A549 (cell line): ENCODE results near the gene AR. TPM values are rescaled to one million over a fixed set of nuclear protein-coding genes. Genes with fewer than 3 reads are reported as not detected.

Experiments used
- ATAC-seq, 2 experiments: fragments of 200-7000 bp in 1 of 2; fragments of >200 bp in 1 of 2; cut with Nextera tagmentation in 1 of 2; cut with Tn5 transposase in 1 of 2; 3 replicates each; pipeline versions ENCODE4 v1.8.0 to v1.9.1; 2018 to 2020; ENCODE audit warnings: mild to moderate bottlenecking in 1 of 2, moderate library complexity in 1 of 2
- CTCF ChIA-PET: fragments of 300-600 bp; sonication (Branson Sonifier 250); formaldehyde crosslinking; extraction: SDS; loops from one replicate; lab custom pipeline; 2021; ENCODE audit warnings: antibody characterized with exemption, inconsistent platforms; lab: Yijun Ruan, JAX
- POLR2A ChIA-PET: fragments of 350-600 bp; formaldehyde crosslinking; extraction: SDS; loops from one replicate; lab custom pipeline; 2021; ENCODE audit warnings: antibody characterized with exemption, inconsistent platforms; lab: Yijun Ruan, JAX
- DNase-seq, 2 experiments: peaks; one replicate each; pipeline versions ENCODE4 v3.0.0 to v3.0.0-alpha.2; 2011 to 2016; ENCODE audit warnings: low read depth in 1 of 2, low spot score in 1 of 2
- FAIRE-seq: peaks from 2 replicates; lab custom pipeline; 2011; peaks lifted over from hg19 to GRCh38; lab: Jason Lieb, UNC
- H3K27ac ChIP-seq, 2 experiments: fragments of >200 bp; sonication (Bioruptor Twin); formaldehyde crosslinking; 3 replicates each; pipeline ENCODE4 v1.5.1; 2016 to 2017
- H3K4me1 ChIP-seq: fragments of >200 bp; sonication (Bioruptor Twin); formaldehyde crosslinking; 3 replicates; pipeline ENCODE4 v1.6.1; 2016
- H3K4me2 ChIP-seq: fragments of >200 bp; sonication (Bioruptor Twin); formaldehyde crosslinking; 3 replicates; pipeline ENCODE4 v1.6.1; 2016
- H3K4me3 ChIP-seq: fragments of >200 bp; sonication (Bioruptor Twin); formaldehyde crosslinking; 3 replicates; pipeline ENCODE4 v1.5.1; 2016
- H3K9me3 ChIP-seq: fragments of >200 bp; sonication (Bioruptor Twin); formaldehyde crosslinking; 3 replicates; pipeline ENCODE4 v1.6.1; 2016
- CEBPB ChIP-seq, 2 experiments: fragments of >200 bp in 1 of 2; sonication (Bioruptor Twin) in 1 of 2; formaldehyde crosslinking in 1 of 2; IDR thresholded peaks; 2 replicates each; pipeline ENCODE4 v1.6.1; 2012 to 2016
- CTCF ChIP-seq: fragments of >200 bp; sonication (Bioruptor Twin); formaldehyde crosslinking; IDR thresholded peaks from 3 replicates; pipeline ENCODE4 v1.5.1; 2016
- E2F6 ChIP-seq: IDR thresholded peaks from 2 replicates; pipeline ENCODE4 v1.6.1; 2012; ENCODE audit warnings: low read depth, borderline replicate concordance
- EHF ChIP-seq: fragments of 250-450 bp; sonication (Bioruptor Pico); IDR thresholded peaks from 2 replicates; pipeline ENCODE4 v1.5.0; 2020; ENCODE audit warnings: mild to moderate bottlenecking
- FOSL2 ChIP-seq, 2 experiments: fragments of 450-650 bp in 1 of 2; fragments of >200 bp in 1 of 2; sonication (Bioruptor Twin) in 1 of 2; formaldehyde crosslinking; IDR thresholded peaks; 2 replicates each; pipeline versions ENCODE4 v1.5.0 to v1.6.1; 2016 to 2020; ENCODE audit warnings: mild to moderate bottlenecking in 1 of 2, moderate library complexity in 1 of 2
- GATA3 ChIP-seq: IDR thresholded peaks from 2 replicates; pipeline ENCODE4 v1.6.1; 2012; ENCODE audit warnings: borderline replicate concordance
- HDAC2 ChIP-seq: fragments of 200-600 bp; sonication (generic); IDR thresholded peaks from 2 replicates; pipeline ENCODE4 v1.6.1; 2016
- HMGXB4 ChIP-seq: fragments of 250-450 bp; sonication (Bioruptor Pico); IDR thresholded peaks from 2 replicates; pipeline ENCODE4 v1.5.0; 2021; ENCODE audit warnings: mild to moderate bottlenecking, moderate library complexity, borderline replicate concordance
- HOXB13 ChIP-seq: fragments of 250-450 bp; sonication (Bioruptor Pico); IDR thresholded peaks from 2 replicates; pipeline ENCODE4 v1.5.0; 2020; ENCODE audit warnings: low read depth, mild to moderate bottlenecking, moderate library complexity
- JUNB ChIP-seq: fragments of >200 bp; sonication (Bioruptor Twin); formaldehyde crosslinking; IDR thresholded peaks from 2 replicates; pipeline ENCODE4 v1.6.1; 2016
- KDM1A ChIP-seq: fragments of 200-600 bp; sonication (generic); IDR thresholded peaks from 2 replicates; pipeline ENCODE4 v1.6.1; 2016; ENCODE audit warnings: low read depth, mild to moderate bottlenecking
- MAFK ChIP-seq: fragments of 450-650 bp; IDR thresholded peaks from 2 replicates; pipeline ENCODE4 v1.6.1; 2014; ENCODE audit not compliant: partially characterized antibody
- MAZ ChIP-seq: fragments of 150-350 bp; IDR thresholded peaks from 2 replicates; pipeline ENCODE4 v1.6.1; 2014; ENCODE audit warnings: antibody characterized with exemption, low read depth, low read length, borderline replicate concordance
- MYC ChIP-seq: IDR thresholded peaks from 2 replicates; pipeline ENCODE4 v1.6.1; 2012; ENCODE audit warnings: mild to moderate bottlenecking, inconsistent platforms, low read length, improper control_type of control experiment, borderline replicate concordance
- NPAS2 ChIP-seq: fragments of 250-450 bp; sonication (Bioruptor Pico); IDR thresholded peaks from 2 replicates; pipeline ENCODE4 v1.8.0; 2022; ENCODE audit warnings: mild to moderate bottlenecking, moderate library complexity, borderline replicate concordance
- RARB ChIP-seq: fragments of 250-450 bp; sonication (Bioruptor Pico); IDR thresholded peaks from 2 replicates; pipeline ENCODE4 v1.8.0; 2021; ENCODE audit warnings: mild to moderate bottlenecking, moderate library complexity
- RCOR1 ChIP-seq: fragments of 150-350 bp; IDR thresholded peaks from 2 replicates; pipeline ENCODE4 v1.6.1; 2014; ENCODE audit warnings: antibody characterized with exemption, low read length, low read depth
- SMC3 ChIP-seq: fragments of >200 bp; sonication (Bioruptor Twin); formaldehyde crosslinking; IDR thresholded peaks from 3 replicates; pipeline ENCODE4 v1.6.1; 2018; ENCODE audit warnings: inconsistent platforms
- USF2 ChIP-seq: fragments of 450-650 bp; IDR thresholded peaks from 2 replicates; pipeline ENCODE4 v1.6.1; 2014; ENCODE audit warnings: antibody characterized with exemption
- ZNF302 ChIP-seq: fragments of 250-450 bp; sonication (Bioruptor Pico); IDR thresholded peaks from 2 replicates; pipeline ENCODE4 v1.9.0; 2021; ENCODE audit warnings: inconsistent platforms, mild to moderate bottlenecking, moderate library complexity
- whole genome bisulfite sequencing: methylation state at CpG from one replicate; pipeline ENCODE4 v1.1.6; 2017; ENCODE audit errors: missing lambda C conversion rate; 5-methylcytosine and 5-hydroxymethylcytosine counted together
- polyA plus RNA-seq, 4 experiments: library from polyadenylated mRNA; depleted of rRNA in 3 of 4; stranded (reverse); fragments of >200 nt; fragmentation: RNase III in 1 of 4; extraction: RNeasy Plus Mini Kit Qiagen cat#74134 plus additional on column Dnase treatment in 1 of 4; gene quantifications; 2 replicates in 3 of 4; 3 replicates in 1 of 4; pipeline ENCODE4 v1.2.3, GENCODE V29; 2011 to 2017

Gene AR
- polyA plus RNA-seq, 2 of the 4 experiments (the other 2 are of a cell fraction), result 2.2 to 8.7 TPM

GRCh38 chrX:67619253-67619652 is 75.4 kb downstream of the AR start:
- DNase-seq (peak in 1 of 2 experiments; percentile 63), FAIRE-seq (no peak), ATAC-seq (peak; percentile 50 to 79; a peak in 4 of 6 replicates)
- Histone ChIP-seq H3K4me3 (no peak overlapping the region), H3K4me1 (peaks cover 14% of the 10 kb centered on the region), H3K9me3 (peaks cover 5% of the 10 kb centered on the region; the same call in 2 of the 3 replicates), H3K4me2 (peak overlapping the region; percentile 48; the same call in 2 of the 3 replicates), H3K27ac (peak overlapping the region; percentile 57 to 66; a peak in 5 of 6 replicates)
- CTCF ChIA-PET, result no interaction called here
- TF ChIP-seq CEBPB (IDR thresholded peaks at IDR 0.05) (peak in 1 of 2 experiments; percentile 7; a peak in 1 of 4 replicates), MAFK (peak; percentile 28), FOSL2 (IDR thresholded peaks at IDR 0.05) (peak; percentile 59), FOSL2 (CRISPR knock-in tag; IDR thresholded peaks at IDR 0.05) (peak; percentile 91), EHF (no peak), SMC3 (no peak), GATA3 (peak; percentile 31; the same call in 1 of the 2 replicates)
- TF ChIP-seq, all 56 proteins: peak for 4
- POLR2A ChIA-PET, result no interaction called here
- 0% methylated on average over 1 of the region's 1 CpG for WGBS

GRCh38 chrX:67622053-67622585 is 78.3 kb downstream of the AR start:
- POLR2A ChIA-PET, result no interaction called here

GRCh38 chrX:67624325-67624724 is 80.5 kb downstream of the AR start:
- Histone ChIP-seq H3K27ac (no peak overlapping the region), H3K9me3 (no peaks in the 10 kb centered on the region; the same call in 2 of the 3 replicates)
- peak; percentile 82 for TF ChIP-seq MAFK
- TF ChIP-seq E2F6, result no peak
- TF ChIP-seq, all 56 proteins: peak for 1
- ChIA-PET CTCF (no interaction called here), POLR2A (no interaction called here)
- FAIRE-seq (no peak), ATAC-seq (no peak), DNase-seq (no peak)
- Histone ChIP-seq H3K4me1 (peaks cover 5% of the 10 kb centered on the region; the same call in 2 of the 3 replicates), H3K4me3 (no peak overlapping the region), H3K4me2 (no peak overlapping the region)

More at GRCh38 chrX:67622053-67622585, 78.3 kb downstream of the AR start:
- DNase-seq, result no peak
- Histone ChIP-seq H3K27ac (no peak overlapping the region), H3K4me2 (no peak overlapping the region), H3K9me3 (no peaks in the 10 kb centered on the region; the same call in 2 of the 3 replicates), H3K4me1 (peaks cover 14% of the 10 kb centered on the region), H3K4me3 (no peak overlapping the region)
- no peak for ATAC-seq
- no peak for FAIRE-seq
- CTCF ChIA-PET, result no interaction called here
- TF ChIP-seq NPAS2 (no peak), MAFK (peak; percentile 41)
- WGBS, result 86% methylated on average over 2 of the region's 2 CpGs

- DNase-seq (no peak), ATAC-seq (no peak), FAIRE-seq (no peak)
- TF ChIP-seq RARB (CRISPR knock-in tag) (no peak), CTCF (no peak), HDAC2 (no peak), HOXB13 (no peak), RCOR1 (no peak), FOSL2 (IDR thresholded peaks at IDR 0.05) (no peak), FOSL2 (CRISPR knock-in tag; IDR thresholded peaks at IDR 0.05) (no peak), HMGXB4 (CRISPR knock-in tag) (no peak), JUNB (no peak), MAZ (no peak), MAFK (no peak), KDM1A (no peak), MYC (no peak), USF2 (no peak), ZNF302 (CRISPR knock-in tag) (no peak)
- Histone ChIP-seq H3K4me3 (no peak overlapping the region), H3K27ac (no peak overlapping the region), H3K4me1 (no peaks in the 10 kb centered on the region), H3K4me2 (no peak overlapping the region), H3K9me3 (no peaks in the 10 kb centered on the region)
- ChIA-PET POLR2A (no interaction called here), CTCF (no interaction called here)
- WGBS, result 66% methylated on average over 2 of the region's 2 CpGs
These were observed 91.6 kb downstream of the AR start for GRCh38 chrX:67635424-67635823.
